Measurements from ENCODE around the gene SPATA46. TPM values are rescaled to one million over a fixed set of nuclear protein-coding genes. Genes with fewer than 3 reads are reported as not detected.
A peak's percentile ranks its signal among the peaks of the same experiment; 100 is the strongest.

Gene SPATA46
- total RNA-seq, 3 donors from 2014 or later = not detected

- no peak for TF ChIP-seq POLR2AphosphoS5 (IDR thresholded peaks at IDR 0.05)
- TF ChIP-seq POLR2A (IDR thresholded peaks at IDR 0.05) = no peak
- TF ChIP-seq CTCF (IDR thresholded peaks at IDR 0.05) = no peak
- no peaks in the 10 kb centered on the region for H3K36me3 ChIP-seq
- intact Hi-C loops (cut with DNase I; ENCODE audit: low total_unique reads) = no loop called here
These were observed 21.4 kb upstream of the SPATA46 start for GRCh38 chr1:162397943-162398560.

GRCh38 chr1:162397039-162397448, 20.4 kb upstream of the SPATA46 start:
- TF ChIP-seq POLR2A (IDR thresholded peaks at IDR 0.05) = no peak
- TF ChIP-seq POLR2AphosphoS5 (IDR thresholded peaks at IDR 0.05) = no peak
- TF ChIP-seq CTCF (IDR thresholded peaks at IDR 0.05) = no peak
- intact Hi-C loops (cut with DNase I; ENCODE audit: low total_unique reads) = no loop called here
- no peaks in the 10 kb centered on the region for H3K4me1 ChIP-seq
- DNase-seq (ENCODE audit: low spot score in 2 of 2) = no peak
- no peak overlapping the region for H3K27ac ChIP-seq
- no peaks in the 10 kb centered on the region for H3K27me3 ChIP-seq
- no peaks in the 10 kb centered on the region for H3K36me3 ChIP-seq
- H3K4me3 ChIP-seq = no peak overlapping the region
- no peaks in the 10 kb centered on the region for H3K9me3 ChIP-seq

More at GRCh38 chr1:162397943-162398560, 21.4 kb upstream of the SPATA46 start:
- Histone ChIP-seq H3K9me3 (no peaks in the 10 kb centered on the region), H3K27me3 (no peaks in the 10 kb centered on the region), H3K27ac (no peak overlapping the region), H3K4me3 (no peak overlapping the region), H3K4me1 (no peaks in the 10 kb centered on the region)
- DNase-seq (ENCODE audit: low spot score in 2 of 2) = no peak

GRCh38 chr1:162396201-162396906, 19.7 kb upstream of the SPATA46 start:
- no peak overlapping the region for H3K4me3 ChIP-seq
- TF ChIP-seq POLR2A (IDR thresholded peaks at IDR 0.05) (no peak), CTCF (IDR thresholded peaks at IDR 0.05) (no peak), POLR2AphosphoS5 (IDR thresholded peaks at IDR 0.05) (no peak)
- H3K27ac ChIP-seq = no peak overlapping the region
- intact Hi-C loops (cut with DNase I; ENCODE audit: low total_unique reads) = no loop called here
- no peaks in the 10 kb centered on the region for H3K36me3 ChIP-seq
- no peak for DNase-seq (ENCODE audit: low spot score in 2 of 2)
- no peaks in the 10 kb centered on the region for H3K4me1 ChIP-seq
- no peaks in the 10 kb centered on the region for H3K9me3 ChIP-seq
- H3K27me3 ChIP-seq = no peaks in the 10 kb centered on the region

GRCh38 chr1:162391790-162392563, 15.3 kb upstream of the SPATA46 start:
- Histone ChIP-seq H3K27ac (no peak overlapping the region), H3K4me3 (no peak overlapping the region), H3K4me1 (no peaks in the 10 kb centered on the region), H3K9me3 (no peaks in the 10 kb centered on the region), H3K27me3 (no peaks in the 10 kb centered on the region), H3K36me3 (no peaks in the 10 kb centered on the region)
- no peak for DNase-seq (ENCODE audit: low spot score in 2 of 2)
- intact Hi-C loops (cut with DNase I; ENCODE audit: low total_unique reads) = no loop called here
- no peak for TF ChIP-seq POLR2AphosphoS5 (IDR thresholded peaks at IDR 0.05)
- peak; percentile 88 to 96 (median 94) for TF ChIP-seq CTCF (IDR thresholded peaks at IDR 0.05)
- no peak for TF ChIP-seq POLR2A (IDR thresholded peaks at IDR 0.05)

Measured in breast epithelium (tissue), 4 donors.